Mammary epithelial cell (primary cell): ENCODE measurements around the gene MSS51.

Source experiments
- EZH2 ChIP-seq: IDR thresholded peaks from 2 replicates; pipeline ENCODE4 v1.6.1; 2012; ENCODE audit warnings: low read length, inconsistent platforms, borderline replicate concordance
- TF ChIP-seq, protein P1 (sequence below), 2 donors: IDR thresholded peaks in 1 of 2; conservative IDR thresholded peaks in 1 of 2; 2 replicates each; pipeline ENCODE4 v1.5.1; 2011 to 2012; ENCODE audit warnings: inconsistent platforms in 2 of 2, low read length in 2 of 2, mild to moderate bottlenecking in 2 of 2, control low read depth in 1 of 2, low read depth in 1 of 2; ENCODE audit not compliant: insufficient read depth in 1 of 2; ENCODE audit errors: extremely low read depth in 1 of 2

DNA sequence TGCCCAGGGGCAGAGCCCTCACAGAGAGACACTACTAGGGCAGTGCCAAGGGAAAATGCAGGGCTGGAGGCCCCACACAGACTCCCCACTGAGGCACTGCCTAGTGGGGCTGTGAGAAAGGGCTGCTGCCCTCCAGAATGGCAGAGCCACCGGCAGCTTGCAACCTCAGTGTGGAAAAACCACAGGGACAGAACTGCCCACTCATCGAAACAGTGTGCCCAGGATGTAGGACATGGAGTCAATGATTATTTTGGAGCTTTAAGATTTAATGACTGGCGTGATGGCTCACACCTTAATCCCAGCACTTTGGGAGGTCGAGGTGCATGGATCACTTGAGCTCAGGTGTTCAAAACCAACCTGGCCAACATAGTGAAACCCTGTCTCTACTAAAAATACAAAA, 27.5 kb upstream of the MSS51 start:
- TF ChIP-seq, protein P1, sequence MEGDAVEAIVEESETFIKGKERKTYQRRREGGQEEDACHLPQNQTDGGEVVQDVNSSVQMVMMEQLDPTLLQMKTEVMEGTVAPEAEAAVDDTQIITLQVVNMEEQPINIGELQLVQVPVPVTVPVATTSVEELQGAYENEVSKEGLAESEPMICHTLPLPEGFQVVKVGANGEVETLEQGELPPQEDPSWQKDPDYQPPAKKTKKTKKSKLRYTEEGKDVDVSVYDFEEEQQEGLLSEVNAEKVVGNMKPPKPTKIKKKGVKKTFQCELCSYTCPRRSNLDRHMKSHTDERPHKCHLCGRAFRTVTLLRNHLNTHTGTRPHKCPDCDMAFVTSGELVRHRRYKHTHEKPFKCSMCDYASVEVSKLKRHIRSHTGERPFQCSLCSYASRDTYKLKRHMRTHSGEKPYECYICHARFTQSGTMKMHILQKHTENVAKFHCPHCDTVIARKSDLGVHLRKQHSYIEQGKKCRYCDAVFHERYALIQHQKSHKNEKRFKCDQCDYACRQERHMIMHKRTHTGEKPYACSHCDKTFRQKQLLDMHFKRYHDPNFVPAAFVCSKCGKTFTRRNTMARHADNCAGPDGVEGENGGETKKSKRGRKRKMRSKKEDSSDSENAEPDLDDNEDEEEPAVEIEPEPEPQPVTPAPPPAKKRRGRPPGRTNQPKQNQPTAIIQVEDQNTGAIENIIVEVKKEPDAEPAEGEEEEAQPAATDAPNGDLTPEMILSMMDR (conservative IDR thresholded peaks at IDR 0.05 in 1 of 2, IDR thresholded peaks at IDR 0.05 in 1 of 2; ENCODE audit: extremely low read depth in 1 of 2, insufficient read depth in 1 of 2, low read depth in 1 of 2, low read length in 2 of 2): no peak
- TF ChIP-seq EZH2: no peak
